Epidermal melanocyte (primary cell): ENCODE results near the gene GSTM5.
"Not testable (repeated sequence)": the region's sequence is repeated elsewhere in the genome, so short reads cannot be mapped to it uniquely, and the experiment has no call there.

Source experiments
- DNase-seq: peaks from one replicate; pipeline ENCODE4 v3.0.0; 2011; ENCODE audit warnings: low spot score; ENCODE audit not compliant: insufficient read length

The GSTM5 gene

GRCh38 chr1:109697066-109697465 lies 15.0 kb upstream of the GSTM5 start:
- DNase-seq = no peak

DNA sequence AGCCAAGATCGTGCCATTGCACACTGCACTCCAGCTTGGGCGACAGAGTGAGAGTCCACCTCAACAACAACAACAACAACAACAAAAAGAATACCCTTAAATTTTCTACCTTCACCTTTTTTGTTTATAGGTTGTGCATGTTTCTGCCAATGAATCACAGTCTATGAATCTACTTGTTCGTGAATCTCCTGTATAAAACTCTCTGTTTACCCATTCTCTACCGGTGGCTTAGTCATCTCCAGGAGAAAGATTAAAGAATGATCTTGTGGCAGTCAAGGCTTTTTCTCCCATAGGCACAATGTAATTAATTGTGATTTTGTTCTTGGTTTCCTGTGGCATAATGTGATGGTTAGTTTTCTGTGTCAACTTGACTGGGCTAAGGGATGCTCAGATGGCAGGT lies 14.2 kb upstream of the GSTM5 start:
- not testable (repeated sequence) for DNase-seq

GRCh38 chr1:109702940-109703339 lies 9.1 kb upstream of the GSTM5 start:
- DNase-seq = not testable (repeated sequence)

- DNase-seq = no peak
Measured at GRCh38 chr1:109704173-109704572, 7.9 kb upstream of the GSTM5 start.

DNA sequence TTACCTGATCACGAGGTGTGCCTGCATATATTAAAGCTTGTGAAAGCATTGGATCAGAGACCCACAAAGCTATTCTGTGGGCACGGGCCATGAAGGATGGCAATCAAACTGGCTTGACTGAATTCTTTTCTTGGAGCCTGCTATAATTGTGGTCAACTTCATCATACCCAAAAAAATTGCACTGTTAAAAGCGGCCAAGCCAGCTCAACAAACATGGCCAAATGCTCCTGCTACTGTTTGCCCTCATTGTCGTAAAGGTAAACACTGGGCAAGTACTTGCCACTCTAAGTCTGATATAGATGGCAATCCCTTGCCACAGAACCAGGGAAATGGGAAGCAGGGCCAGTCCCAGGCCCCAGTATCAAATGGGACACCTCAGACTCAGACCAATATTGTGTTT lies 6.6 kb upstream of the GSTM5 start:
- no peak for DNase-seq

DNA sequence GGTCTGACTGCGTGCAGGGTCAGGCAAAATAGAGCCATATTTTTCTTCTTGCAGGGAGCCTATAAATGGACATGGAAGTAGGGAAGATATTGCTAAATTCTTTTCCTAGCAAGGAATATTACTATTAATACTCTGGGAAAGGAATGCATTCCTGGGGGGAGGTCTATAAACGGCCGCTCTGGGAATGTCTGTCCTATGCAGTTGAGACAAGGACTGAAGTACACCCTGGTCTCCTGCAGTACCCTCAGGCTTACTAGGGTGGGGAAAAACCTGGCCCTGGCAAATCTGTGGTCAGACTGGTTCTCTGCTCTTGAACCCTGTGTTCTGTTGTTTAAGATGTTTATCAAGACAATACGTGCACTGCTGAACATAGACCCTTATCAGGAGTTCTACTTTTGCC lies 3.1 kb upstream of the GSTM5 start:
- DNase-seq = not testable (repeated sequence)

GRCh38 chr1:109709822-109710221 lies 2.2 kb upstream of the GSTM5 start:
- not testable (repeated sequence) for DNase-seq

DNA sequence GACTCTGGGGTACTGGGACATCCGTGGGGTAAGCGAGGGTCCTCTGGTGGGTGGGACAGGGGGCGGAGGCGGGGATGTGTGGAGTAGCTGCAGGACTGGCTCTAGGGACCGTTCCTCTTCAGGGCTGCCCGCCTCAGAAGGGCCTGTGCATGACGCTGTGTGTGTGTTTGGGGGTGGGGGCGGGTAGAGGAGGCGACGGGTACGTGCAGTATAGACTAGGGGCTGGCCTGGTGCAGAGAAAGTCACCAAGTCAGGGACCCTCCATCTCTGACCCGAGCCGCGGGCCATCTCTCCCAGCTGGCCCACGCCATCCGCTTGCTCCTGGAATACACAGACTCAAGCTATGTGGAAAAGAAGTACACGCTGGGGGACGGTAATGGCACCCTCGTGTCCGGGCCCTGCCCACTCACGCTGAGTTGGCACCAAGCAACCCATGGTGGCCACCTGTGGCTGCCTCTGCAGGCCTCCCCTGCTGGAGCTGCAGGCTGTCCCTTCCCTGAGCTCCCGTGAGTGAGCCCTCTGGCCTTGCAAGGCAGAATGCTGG lies 342 bp downstream of the GSTM5 start:
- DNase-seq = no peak

- DNase-seq = no peak
Measured at GRCh38 chr1:109713636-109714035, 1.6 kb downstream of the GSTM5 start.

DNA sequence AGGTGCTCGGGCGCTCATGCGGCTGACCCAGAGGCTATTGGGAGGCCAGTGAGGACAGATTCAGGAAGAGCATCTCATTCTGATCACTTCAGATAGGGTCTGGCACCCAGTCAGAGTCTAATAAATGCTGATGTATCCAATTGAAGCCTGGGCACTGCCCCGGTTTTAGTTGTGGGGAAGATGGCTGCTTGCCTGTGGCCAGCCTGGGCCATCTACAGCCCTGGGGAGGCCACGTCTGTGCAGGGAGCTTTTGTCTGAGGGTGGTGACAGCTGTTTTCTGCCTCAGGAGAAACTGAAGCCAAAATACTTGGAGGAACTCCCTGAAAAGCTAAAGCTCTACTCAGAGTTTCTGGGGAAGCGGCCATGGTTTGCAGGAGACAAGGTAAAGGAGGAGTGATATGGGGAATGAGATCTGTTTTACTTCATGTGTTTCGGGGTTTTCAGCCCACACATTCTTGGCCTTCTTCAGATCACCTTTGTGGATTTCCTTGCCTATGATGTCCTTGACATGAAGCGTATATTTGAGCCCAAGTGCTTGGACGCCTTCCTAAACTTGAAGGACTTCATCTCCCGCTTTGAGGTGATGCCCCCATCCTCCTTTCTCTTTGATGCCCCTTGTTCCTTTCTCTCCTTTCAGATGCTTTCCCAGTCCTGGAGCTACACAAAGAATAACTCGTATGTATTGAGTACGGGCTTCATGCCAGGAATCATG lies 2.8 kb downstream of the GSTM5 start:
- DNase-seq = no peak

DNA sequence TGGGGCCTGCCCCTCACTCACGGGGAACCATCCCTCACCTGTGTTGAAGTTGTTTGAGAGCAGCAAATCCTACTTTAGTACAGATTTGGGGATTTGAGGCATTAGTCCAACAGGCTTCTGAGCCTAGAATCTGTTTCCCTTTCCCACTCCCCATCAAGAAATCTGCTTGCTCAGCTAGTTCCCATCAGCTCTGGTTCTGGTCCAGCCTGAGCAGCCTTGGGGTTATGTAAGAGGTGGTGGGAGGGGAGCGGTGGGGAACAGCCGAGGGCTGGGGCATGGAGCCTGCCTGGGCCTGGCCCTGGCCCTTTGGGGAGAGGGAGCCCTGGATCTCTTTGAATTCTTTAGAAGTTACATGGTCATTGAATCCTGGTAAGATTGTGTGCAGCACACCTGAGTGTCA lies 4.1 kb downstream of the GSTM5 start:
- no peak for DNase-seq

- no peak for DNase-seq
Measured at GRCh38 chr1:109716570-109717090, 4.6 kb downstream of the GSTM5 start.

DNA sequence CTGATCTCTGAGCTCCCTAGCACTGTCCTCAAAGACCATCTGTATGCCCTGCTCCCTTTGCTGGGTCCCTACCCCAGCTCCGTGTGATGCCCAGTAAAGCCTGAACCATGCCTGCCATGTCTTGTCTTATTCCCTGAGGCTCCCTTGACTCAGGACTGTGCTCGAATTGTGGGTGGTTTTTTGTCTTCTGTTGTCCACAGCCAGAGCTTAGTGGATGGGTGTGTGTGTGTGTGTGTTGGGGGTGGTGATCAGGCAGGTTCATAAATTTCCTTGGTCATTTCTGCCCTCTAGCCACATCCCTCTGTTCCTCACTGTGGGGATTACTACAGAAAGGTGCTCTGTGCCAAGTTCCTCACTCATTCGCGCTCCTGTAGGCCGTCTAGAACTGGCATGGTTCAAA lies 5.7 kb downstream of the GSTM5 start:
- no peak for DNase-seq

- DNase-seq = no peak
Measured at GRCh38 chr1:109718495-109718894, 6.4 kb downstream of the GSTM5 start.

GRCh38 chr1:109719337-109719837 lies 7.3 kb downstream of the GSTM5 start:
- DNase-seq = no peak

DNA sequence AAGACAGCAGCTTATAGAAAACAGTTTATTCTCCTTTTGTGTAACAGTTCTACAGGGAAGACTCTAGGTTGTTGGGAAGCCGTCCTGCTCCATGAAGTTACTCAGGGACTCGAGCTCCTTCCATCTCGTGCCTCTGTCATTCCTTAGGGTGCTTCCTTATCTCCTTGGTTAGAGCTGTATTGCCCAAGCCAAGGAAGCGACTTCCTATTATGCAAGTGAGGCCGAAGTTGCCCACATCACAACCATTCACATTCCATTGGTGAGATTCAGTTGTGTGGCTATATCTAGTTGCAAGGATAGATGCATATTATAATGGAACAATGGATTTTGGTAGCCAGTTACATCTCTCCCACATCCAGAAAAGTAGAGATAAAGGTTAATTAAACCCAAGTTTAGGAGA lies 9.0 kb downstream of the GSTM5 start:
- DNase-seq = no peak

GRCh38 chr1:109721971-109722370 lies 9.9 kb downstream of the GSTM5 start:
- DNase-seq = no peak

- DNase-seq = no peak
Measured at GRCh38 chr1:109722908-109723691, 11.0 kb downstream of the GSTM5 start.

GRCh38 chr1:109724933-109725332 lies 12.9 kb downstream of the GSTM5 start:
- no peak for DNase-seq

DNA sequence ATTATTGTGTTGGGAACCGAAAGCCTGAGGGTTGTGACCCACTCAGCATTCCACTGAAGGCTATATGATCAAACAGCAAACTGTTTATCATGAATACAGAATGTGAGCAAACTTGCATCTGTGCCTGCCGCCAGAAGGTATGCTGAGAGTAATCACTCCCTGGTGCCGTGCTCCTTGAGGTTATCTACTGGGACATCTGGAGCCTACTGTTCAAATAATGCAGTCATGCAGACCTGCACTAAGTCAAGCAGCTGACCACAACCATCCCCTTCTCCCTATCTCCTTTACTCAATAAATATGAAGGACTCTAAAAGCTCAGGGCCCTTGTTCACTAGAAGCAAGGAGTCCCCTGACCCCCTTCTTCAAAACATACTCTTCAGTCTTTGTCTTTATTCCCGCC lies 13.5 kb downstream of the GSTM5 start:
- DNase-seq = no peak

DNA sequence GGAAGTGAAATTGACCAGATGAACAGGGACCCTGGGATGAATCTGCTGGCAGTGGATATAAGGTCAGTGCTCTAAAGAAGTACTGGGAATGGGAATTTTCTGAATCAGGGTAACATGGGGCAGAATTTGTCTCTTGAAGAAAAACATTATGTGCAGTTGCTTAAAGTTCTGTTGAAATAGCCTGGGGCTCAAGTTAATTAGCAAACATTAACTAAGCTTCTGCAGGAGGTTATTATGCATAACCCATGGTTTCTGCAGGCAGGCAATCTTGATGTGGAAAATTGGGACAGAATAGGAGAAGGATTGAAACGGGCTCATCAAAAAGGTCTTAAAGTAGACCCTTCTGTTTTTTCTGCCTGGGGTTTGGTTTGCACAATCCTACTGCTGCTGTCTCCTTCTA lies 14.0 kb downstream of the GSTM5 start:
- no peak for DNase-seq

DNA sequence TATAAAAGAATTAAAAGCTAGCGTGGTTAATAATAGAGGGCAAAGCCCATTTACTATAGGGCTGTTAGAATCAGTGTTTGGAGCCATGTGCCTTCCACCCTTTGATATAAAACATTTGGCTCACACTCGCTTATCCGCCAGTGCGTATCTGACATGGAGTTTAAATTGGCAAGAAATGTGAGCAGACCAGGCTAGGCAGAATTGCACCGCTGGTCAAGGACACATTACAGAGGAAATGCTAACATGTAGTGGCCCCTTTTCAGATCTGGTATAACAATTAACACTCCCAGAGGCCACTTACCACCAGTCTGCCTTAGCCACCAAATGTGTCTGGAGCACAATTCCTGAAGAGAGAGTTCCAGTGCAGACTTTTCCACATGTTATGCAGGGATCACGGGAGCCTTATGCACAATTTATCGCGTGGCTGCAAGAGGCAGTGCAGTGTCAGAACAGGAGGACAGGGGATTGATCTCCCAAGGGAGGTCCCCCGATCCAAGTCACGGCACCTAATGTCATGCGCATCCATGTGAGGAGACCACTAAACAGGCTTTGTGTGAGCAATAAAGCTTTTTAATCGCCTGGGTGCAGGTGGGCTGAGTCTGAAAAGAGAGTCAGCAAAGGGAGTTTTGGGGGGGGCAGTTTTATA lies 14.8 kb downstream of the GSTM5 start:
- DNase-seq = no peak
